ENCODE results near the gene MAST1.

MAST1 gene

GRCh38 chr19:12789904-12790619, 48.3 kb upstream of the MAST1 start:
- Histone ChIP-seq H3K9ac (ENCODE audit: low read length) (peak overlapping the region; percentile 58), H3K79me2 (ENCODE audit: insufficient read depth, low read length) (no peaks in the 10 kb centered on the region), H3K27ac (ENCODE audit: low read depth, low read length, poor library complexity, severe bottlenecking) (peak overlapping the region; percentile 58), H3K4me3 (ENCODE audit: low read depth, low read length, poor library complexity, severe bottlenecking) (peak overlapping the region; percentile 76), H3K4me1 (ENCODE audit: insufficient read depth, low read length, severe bottlenecking) (peaks cover 53% of the 10 kb centered on the region), H3K4me2 (ENCODE audit: low read length) (peak overlapping the region; percentile 77), H3K27me3 (ENCODE audit: insufficient read depth, low read length) (no peaks in the 10 kb centered on the region), H2AFZ (ENCODE audit: low read length) (no peak overlapping the region), H3K36me3 (ENCODE audit: insufficient read depth, low read length) (no peaks in the 10 kb centered on the region), H3F3A (ENCODE audit: insufficient read depth, low read length) (no peaks in the 10 kb centered on the region), H3K9me3 (ENCODE audit: low read length) (no peaks in the 10 kb centered on the region), H3K9me2 (ENCODE audit: low read depth, low read length) (no peaks in the 10 kb centered on the region), H4K20me1 (ENCODE audit: insufficient read depth, low read length) (no peaks in the 10 kb centered on the region)
- no peak for TF ChIP-seq CTCF (IDR thresholded peaks at IDR 0.05; ENCODE audit: low read length)
- no peak for TF ChIP-seq EZH2 (IDR thresholded peaks at IDR 0.05; ENCODE audit: borderline replicate concordance, low read length)

DNA sequence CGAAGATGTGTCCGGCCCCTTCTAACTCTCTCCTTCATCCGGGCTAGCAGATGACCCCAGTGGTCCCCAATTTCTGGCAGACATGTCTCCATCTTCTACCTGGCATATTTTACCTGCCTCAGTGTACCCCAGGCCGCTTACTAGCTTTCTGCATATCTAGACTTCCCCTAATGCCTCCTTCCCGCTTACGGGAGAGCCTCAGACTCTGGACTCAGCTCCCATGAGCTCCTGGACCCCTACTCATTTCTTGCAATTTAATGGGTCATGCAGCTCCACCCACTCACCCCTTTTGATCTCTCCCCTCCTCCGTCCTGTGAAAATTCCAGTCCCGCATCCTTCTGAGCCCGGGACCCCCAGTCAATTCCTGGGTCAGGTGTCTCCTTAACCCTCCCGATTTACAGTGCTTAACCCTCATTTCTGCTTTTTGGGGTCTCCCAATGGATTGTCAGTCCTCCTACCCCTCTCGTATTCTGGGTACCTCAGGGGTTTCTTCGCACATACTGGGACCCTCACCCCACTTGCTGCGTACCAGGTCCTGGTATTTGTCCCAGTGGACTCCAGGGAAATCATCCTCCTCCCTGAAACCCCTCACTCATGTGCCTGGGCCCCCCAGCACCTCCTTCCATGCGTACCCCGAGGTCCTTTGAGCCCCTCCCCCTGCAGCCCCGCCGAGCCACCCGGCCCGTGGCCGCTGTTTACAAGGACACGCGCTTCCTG, 47.5 kb upstream of the MAST1 start:
- TF ChIP-seq CTCF (IDR thresholded peaks at IDR 0.05; ENCODE audit: low read length) (no peak), EZH2 (IDR thresholded peaks at IDR 0.05; ENCODE audit: borderline replicate concordance, low read length) (no peak)
- H4K20me1 ChIP-seq (ENCODE audit: insufficient read depth, low read length), result no peaks in the 10 kb centered on the region
- H3K36me3 ChIP-seq (ENCODE audit: insufficient read depth, low read length), result no peaks in the 10 kb centered on the region
- no peaks in the 10 kb centered on the region for H3K79me2 ChIP-seq (ENCODE audit: insufficient read depth, low read length)
- no peaks in the 10 kb centered on the region for H3K9me3 ChIP-seq (ENCODE audit: low read length)
- no peaks in the 10 kb centered on the region for H3K9me2 ChIP-seq (ENCODE audit: low read depth, low read length)
- H2AFZ ChIP-seq (ENCODE audit: low read length), result no peak overlapping the region
- peak overlapping the region; percentile 77 for H3K4me2 ChIP-seq (ENCODE audit: low read length)
- H3K27ac ChIP-seq (ENCODE audit: low read depth, low read length, poor library complexity, severe bottlenecking), result peak overlapping the region; percentile 58
- peak overlapping the region; percentile 76 for H3K4me3 ChIP-seq (ENCODE audit: low read depth, low read length, poor library complexity, severe bottlenecking)
- peak overlapping the region; percentile 58 for H3K9ac ChIP-seq (ENCODE audit: low read length)
- H3K4me1 ChIP-seq (ENCODE audit: insufficient read depth, low read length, severe bottlenecking), result peaks cover 47% of the 10 kb centered on the region
- H3F3A ChIP-seq (ENCODE audit: insufficient read depth, low read length), result no peaks in the 10 kb centered on the region
- H3K27me3 ChIP-seq (ENCODE audit: insufficient read depth, low read length), result no peaks in the 10 kb centered on the region

- Histone ChIP-seq H2AFZ (ENCODE audit: low read length) (no peak within 1 kb of the TSS), H3K79me2 (ENCODE audit: insufficient read depth, low read length) (no peaks in the 10 kb centered on the region), H3K9me3 (ENCODE audit: low read length) (no peaks in the 10 kb centered on the region), H3K27ac (ENCODE audit: low read depth, low read length, poor library complexity, severe bottlenecking) (peak within 1 kb of the TSS; percentile 87), H3K4me3 (ENCODE audit: low read depth, low read length, poor library complexity, severe bottlenecking) (peak within 1 kb of the TSS; percentile 76), H4K20me1 (ENCODE audit: insufficient read depth, low read length) (no peaks in the 10 kb centered on the region), H3K4me2 (ENCODE audit: low read length) (peak within 1 kb of the TSS; percentile 77), H3F3A (ENCODE audit: insufficient read depth, low read length) (no peaks in the 10 kb centered on the region), H3K9me2 (ENCODE audit: low read depth, low read length) (no peaks in the 10 kb centered on the region), H3K36me3 (ENCODE audit: insufficient read depth, low read length) (no peaks in the 10 kb centered on the region), H3K4me1 (ENCODE audit: insufficient read depth, low read length, severe bottlenecking) (peaks cover 47% of the 10 kb centered on the region), H3K9ac (ENCODE audit: low read length) (peak within 1 kb of the TSS; percentile 77), H3K27me3 (ENCODE audit: insufficient read depth, low read length) (no peaks in the 10 kb centered on the region)
- TF ChIP-seq EZH2 (IDR thresholded peaks at IDR 0.05; ENCODE audit: borderline replicate concordance, low read length) (no peak), CTCF (IDR thresholded peaks at IDR 0.05; ENCODE audit: low read length) (no peak)
Observed at GRCh38 chr19:12791345-12792050, 46.8 kb upstream of the MAST1 start, which contains the start of gene JUNB. Gene JUNB, plus strand, starts transcription at chr19:12791486. Its CDS starts 286 bp downstream, at chr19:12791772.

Data from OCI-LY1 (cell line).